Motor neuron (in vitro differentiated cells): ENCODE measurements around the gene PAK3. TPM values are rescaled to one million over a fixed set of nuclear protein-coding genes. Genes with fewer than 3 reads are reported as not detected.

ENCODE experiments used
- ATAC-seq, 8 experiments: fragments of 200-7000 bp; cut with Tn5 transposase; replicated peaks in 6 of 8; 2 replicates each; pipeline ENCODE4 v1.8.0; 2021; ENCODE audit warnings: mild to moderate bottlenecking in 8 of 8, moderate library complexity in 8 of 8
- H3K27ac ChIP-seq, 2 donors: fragments of 250-450 bp; sonication (Bioruptor Pico); 2 replicates each; pipeline ENCODE4 v1.9.0; 2021; ENCODE audit warnings: antibody characterized with exemption in 2 of 2, mild to moderate bottlenecking in 2 of 2, moderate library complexity in 1 of 2
- H3K4me1 ChIP-seq, 2 donors: fragments of 250-450 bp; sonication (Bioruptor Pico); replicated peaks in 1 of 2; 2 replicates each; pipeline ENCODE4 v1.6.1; 2021; ENCODE audit warnings: antibody characterized with exemption in 2 of 2, mild to moderate bottlenecking in 2 of 2, moderate library complexity in 1 of 2
- H3K4me3 ChIP-seq, 5 donors: fragments of 250-450 bp; sonication (Bioruptor Pico); 2 replicates each; pipeline ENCODE4 v1.9.0; 2021; ENCODE audit warnings: antibody characterized with exemption in 5 of 5, mild to moderate bottlenecking in 5 of 5, moderate library complexity in 4 of 5
- WGBS, 10 experiments: fragments of 450-650 bp; shearing (Covaris generic); methylation state at CpG; one replicate each; pipeline ENCODE4 v1.0.0; 2022; 5-methylcytosine and 5-hydroxymethylcytosine counted together
- in situ Hi-C, 9 experiments: fragments of 400-800 bp; cut with MboI; loops; one replicate each; pipeline ENCODE4 v1.15.0; 2021; ENCODE audit warnings: low sequenced_read_pairs in 9 of 9, low pct_unique_long_range_greater_than_20kb in 2 of 9; ENCODE audit not compliant: unreplicated experiment in 9 of 9
- total RNA-seq, 8 experiments: library from RNA; unstranded; fragments of 300-600 nt; gene quantifications; 2 replicates each; pipeline versions ENCODE4 v1.2.3 to v1.2.4, GENCODE V29; 2022

The PAK3 gene
- total RNA-seq, 8 experiments from 2014 or later, result 22.3 to 55.6 (median 26.9) TPM

- no peaks in the 10 kb centered on the region for H3K4me1 ChIP-seq
- no peak overlapping the region for H3K27ac ChIP-seq
- WGBS, 10 experiments, result 20 to 38% methylated on average over 1 to 4 of the region's 6 CpGs; no CpG with 5 or more reads in 8 of the 10 experiments
- in situ Hi-C loops, result loop anchor here in 1 of 9 experiments (25.0 kb wide), 1 partner anchor 666 kb away; no protein-coding TSS in a partner anchor
- no peak for ATAC-seq
- no peak overlapping the region for H3K4me3 ChIP-seq
Measured at GRCh38 chrX:111103246-111103645, 7.3 kb downstream of the PAK3 start.

GRCh38 chrX:111110098-111110775, 14.2 kb downstream of the PAK3 start:
- Histone ChIP-seq H3K4me3 (no peak overlapping the region), H3K27ac (no peak overlapping the region), H3K4me1 (no peaks in the 10 kb centered on the region)
- 31 to 96% (median 52%) methylated on average over 1 to 5 of the region's 6 CpGs; no CpG with 5 or more reads in 4 of the 10 experiments for WGBS, 10 experiments
- in situ Hi-C loops, result loop anchor here in 1 of 9 experiments (25.0 kb wide), 1 partner anchor 673 kb away; no protein-coding TSS in a partner anchor
- ATAC-seq, result no peak

GRCh38 chrX:111114806-111115205, 18.8 kb downstream of the PAK3 start:
- peaks cover 0 to 3% of the 10 kb centered on the region in 2 donors for H3K4me1 ChIP-seq
- 40 to 100% (median 40%) methylated on average over 1 of the region's 1 CpG; no CpG with 5 or more reads in 7 of the 10 experiments for WGBS, 10 experiments
- ATAC-seq, result no peak
- in situ Hi-C loops, result loop anchor here in 1 of 9 experiments (25.0 kb wide), 1 partner anchor 678 kb away; no protein-coding TSS in a partner anchor
- no peak overlapping the region for H3K4me3 ChIP-seq
- no peak overlapping the region for H3K27ac ChIP-seq

GRCh38 chrX:111116666-111117065, 20.7 kb downstream of the PAK3 start:
- peaks cover 0 to 3% of the 10 kb centered on the region in 2 donors for H3K4me1 ChIP-seq
- H3K4me3 ChIP-seq, result no peak overlapping the region
- no peak for ATAC-seq
- in situ Hi-C loops, result loop anchor here in 1 of 9 experiments (25.0 kb wide), 1 partner anchor 679 kb away; no protein-coding TSS in a partner anchor
- 60 to 100% (median 90%) methylated on average over 1 of the region's 1 CpG; no CpG with 5 or more reads in 6 of the 10 experiments for WGBS, 10 experiments
- no peak overlapping the region for H3K27ac ChIP-seq

GRCh38 chrX:111119341-111119740, 23.4 kb downstream of the PAK3 start:
- Histone ChIP-seq H3K4me1 (peaks cover 0 to 3% of the 10 kb centered on the region in 2 donors), H3K27ac (no peak overlapping the region), H3K4me3 (no peak overlapping the region)
- 0 to 100% (median 67%) methylated on average over 1 to 2 of the region's 2 CpGs; no CpG with 5 or more reads in 4 of the 10 experiments for WGBS, 10 experiments
- ATAC-seq, result no peak
- in situ Hi-C loops, result loop anchor here in 1 of 9 experiments (25.0 kb wide), 1 partner anchor 682 kb away; no protein-coding TSS in a partner anchor

GRCh38 chrX:111123125-111123524, 27.1 kb downstream of the PAK3 start:
- ATAC-seq, result no peak
- WGBS, 10 experiments, result 39 to 100% (median 80%) methylated on average over 1 to 3 of the region's 6 CpGs; no CpG with 5 or more reads in 3 of the 10 experiments
- Histone ChIP-seq H3K27ac (no peak overlapping the region), H3K4me1 (peaks cover 0 to 3% of the 10 kb centered on the region in 2 donors), H3K4me3 (no peak overlapping the region)
- in situ Hi-C loops, result loop anchor here in 1 of 9 experiments (25.0 kb wide), 1 partner anchor 686 kb away; no protein-coding TSS in a partner anchor

- H3K4me3 ChIP-seq, result no peak overlapping the region
- no peak for ATAC-seq
- in situ Hi-C loops, result loop anchor here in 1 of 9 experiments (25.0 kb wide), 1 partner anchor 686 kb away; no protein-coding TSS in a partner anchor
- H3K4me1 ChIP-seq, result peaks cover 0 to 3% of the 10 kb centered on the region in 2 donors
- WGBS, 10 experiments, result 57 to 100% (median 73%) methylated on average over 1 to 2 of the region's 2 CpGs; no CpG with 5 or more reads in 6 of the 10 experiments
- H3K27ac ChIP-seq, result no peak overlapping the region
Measured at GRCh38 chrX:111123606-111124179, 27.7 kb downstream of the PAK3 start.

- Histone ChIP-seq H3K4me1 (no peaks in the 10 kb centered on the region), H3K4me3 (no peak overlapping the region), H3K27ac (no peak overlapping the region)
- in situ Hi-C loops, result loop anchor here in 1 of 9 experiments (25.0 kb wide), 1 partner anchor 687 kb away; no protein-coding TSS in a partner anchor
- ATAC-seq, result no peak
- 23 to 100% (median 76%) methylated on average over 1 to 2 of the region's 2 CpGs; no CpG with 5 or more reads in 6 of the 10 experiments for WGBS, 10 experiments
Measured at GRCh38 chrX:111124418-111124817, 28.4 kb downstream of the PAK3 start.

- no peak for ATAC-seq
- no peak overlapping the region for H3K27ac ChIP-seq
- no peaks in the 10 kb centered on the region for H3K4me1 ChIP-seq
- H3K4me3 ChIP-seq, result no peak overlapping the region
- in situ Hi-C loops, result no loop called here
Measured at GRCh38 chrX:111127038-111127437, 31.0 kb downstream of the PAK3 start.

GRCh38 chrX:111129921-111130320, 33.9 kb downstream of the PAK3 start:
- no CpG with 5 or more reads among the region's 1 CpG for WGBS, 10 experiments
- in situ Hi-C loops, result no loop called here
- no peak overlapping the region for H3K4me3 ChIP-seq
- no peak overlapping the region for H3K27ac ChIP-seq
- ATAC-seq, result peak in 3 of 8 experiments; percentile 67 to 89 (median 70)
- H3K4me1 ChIP-seq, result no peaks in the 10 kb centered on the region

GRCh38 chrX:111131572-111131971, 35.6 kb downstream of the PAK3 start:
- no peak overlapping the region for H3K27ac ChIP-seq
- in situ Hi-C loops, result no loop called here
- peak in 1 of 8 experiments; percentile 35 for ATAC-seq
- no peaks in the 10 kb centered on the region for H3K4me1 ChIP-seq
- no peak overlapping the region for H3K4me3 ChIP-seq

- Histone ChIP-seq H3K4me1 (no peaks in the 10 kb centered on the region), H3K27ac (no peak overlapping the region), H3K4me3 (no peak overlapping the region)
- no peak for ATAC-seq
- in situ Hi-C loops, result no loop called here
Measured at GRCh38 chrX:111133389-111133788, 37.4 kb downstream of the PAK3 start.

- H3K4me3 ChIP-seq, result no peak overlapping the region
- H3K4me1 ChIP-seq, result no peaks in the 10 kb centered on the region
- in situ Hi-C loops, result no loop called here
- no peak for ATAC-seq
- H3K27ac ChIP-seq, result no peak overlapping the region
Measured at GRCh38 chrX:111145878-111146277, 49.9 kb downstream of the PAK3 start.
